Hepatocyte (in vitro differentiated cells): Measurements from ENCODE around the gene ZNF273. TPM values are rescaled to one million over a fixed set of nuclear protein-coding genes. Genes with fewer than 3 reads are reported as not detected.

Source experiments
- DNase-seq: peaks from one replicate; pipeline ENCODE4 v3.0.0-alpha.2; 2016; ENCODE audit warnings: low spot score
- H2AFZ ChIP-seq: fragments of 200-600 bp; sonication (generic); 2 replicates; pipeline ENCODE4 v1.6.0; 2016; ENCODE audit warnings: antibody characterized with exemption, mild to moderate bottlenecking
- H3K27ac ChIP-seq: fragments of 200-600 bp; sonication (generic); 2 replicates; pipeline ENCODE4 v1.5.1; 2016; ENCODE audit warnings: mild to moderate bottlenecking
- H3K27me3 ChIP-seq: fragments of 200-600 bp; sonication (generic); 2 replicates; pipeline ENCODE4 v1.6.1; 2016
- H3K36me3 ChIP-seq: fragments of 200-600 bp; sonication (generic); replicated peaks from 2 replicates; pipeline ENCODE4 v1.5.1; 2016; ENCODE audit warnings: low read depth; ENCODE audit not compliant: insufficient read depth
- H3K4me1 ChIP-seq: fragments of 200-600 bp; sonication (generic); 2 replicates; pipeline ENCODE4 v1.5.1; 2016; ENCODE audit warnings: mild to moderate bottlenecking, moderate library complexity; ENCODE audit not compliant: insufficient read depth
- H3K4me2 ChIP-seq: fragments of 200-600 bp; sonication (generic); 2 replicates; pipeline ENCODE4 v1.6.0; 2016
- H3K4me3 ChIP-seq: fragments of 200-600 bp; sonication (generic); 2 replicates; pipeline ENCODE4 v1.5.1; 2016; ENCODE audit warnings: mild to moderate bottlenecking
- H3K79me2 ChIP-seq: fragments of 200-600 bp; sonication (generic); 2 replicates; pipeline ENCODE4 v1.6.0; 2017; ENCODE audit warnings: mild to moderate bottlenecking
- H3K9me2 ChIP-seq: fragments of 200-600 bp; sonication (generic); replicated peaks from 2 replicates; pipeline ENCODE4 v1.6.0; 2017; ENCODE audit warnings: mild to moderate bottlenecking; ENCODE audit not compliant: insufficient read depth
- H3K9me3 ChIP-seq: fragments of 200-600 bp; sonication (generic); 2 replicates; pipeline ENCODE4 v1.5.1; 2016; ENCODE audit warnings: low read depth, mild to moderate bottlenecking
- H4K20me1 ChIP-seq: fragments of 200-600 bp; sonication (generic); 2 replicates; pipeline ENCODE4 v1.6.0; 2016; ENCODE audit warnings: mild to moderate bottlenecking; ENCODE audit not compliant: insufficient read depth, poor library complexity, severe bottlenecking
- EZH2 ChIP-seq: fragments of 200-600 bp; sonication (generic); IDR thresholded peaks from 2 replicates; pipeline ENCODE4 v1.6.1; 2016; ENCODE audit warnings: antibody characterized with exemption, mild to moderate bottlenecking, borderline replicate concordance
- EZH2phosphoT487 ChIP-seq: fragments of 200-600 bp; sonication (generic); IDR thresholded peaks from one replicate; pipeline ENCODE4 v1.6.1; 2018; ENCODE audit warnings: antibody characterized with exemption, mild to moderate bottlenecking, low read depth, moderate library complexity; ENCODE audit not compliant: unreplicated experiment, severe bottlenecking
- WGBS: methylation state at CpG from one replicate; pipeline ENCODE4 v1.1.6; 2016; ENCODE audit warnings: low lambda C conversion rate; ENCODE audit errors: missing lambda C conversion rate; 5-methylcytosine and 5-hydroxymethylcytosine counted together
- polyA plus RNA-seq: library from polyadenylated mRNA; unstranded; fragments of >200 nt; fragmentation: Nextera tagmentation; extraction: Ambion mirVana; gene quantifications from 2 replicates; pipeline ENCODE4 v1.2.1, GENCODE V29; 2016
- total RNA-seq: library from RNA; depleted of rRNA; stranded (reverse); fragments of >200 nt; gene quantifications from 2 replicates; pipeline ENCODE4 v1.2.3, GENCODE V29; 2014
- TF ChIP-seq, protein P1 (sequence below): fragments of 200-600 bp; sonication (generic); IDR thresholded peaks from 2 replicates; pipeline ENCODE4 v1.5.1; 2016; ENCODE audit warnings: antibody characterized with exemption, mild to moderate bottlenecking; ENCODE audit not compliant: poor library complexity

The ZNF273 gene
- total and polyA plus RNA-seq, 2 experiments from 2014 or later, result 4.1 to 4.9 TPM

DNA sequence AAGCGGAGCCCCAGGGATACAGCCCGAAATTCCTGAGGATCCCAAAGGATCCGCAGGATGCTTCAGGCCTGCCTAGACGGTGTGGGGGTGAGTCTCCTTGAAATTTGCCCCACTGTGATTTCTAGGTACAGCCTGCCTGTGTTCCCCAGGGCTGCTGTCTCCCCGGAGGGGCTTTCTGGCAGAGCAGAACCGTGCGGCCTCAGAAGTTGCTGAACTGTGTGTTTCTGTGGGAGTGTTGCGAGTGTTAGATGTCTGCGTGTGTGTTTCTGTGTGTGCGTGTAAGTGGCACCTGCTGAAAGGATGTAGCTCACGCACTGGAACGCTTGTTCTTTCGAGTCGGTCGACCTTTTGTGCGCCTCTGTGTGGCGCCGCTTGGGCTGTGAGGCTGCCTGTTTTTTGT lies 27.8 kb upstream of the ZNF273 start:
- Histone ChIP-seq H2AFZ (no peak overlapping the region), H3K4me2 (no peak overlapping the region), H3K79me2 (no peaks in the 10 kb centered on the region), H4K20me1 (no peaks in the 10 kb centered on the region), H3K4me3 (no peak overlapping the region), H3K9me3 (no peaks in the 10 kb centered on the region), H3K36me3 (no peaks in the 10 kb centered on the region), H3K27me3 (no peaks in the 10 kb centered on the region), H3K9me2 (no peaks in the 10 kb centered on the region), H3K27ac (no peak overlapping the region), H3K4me1 (no peaks in the 10 kb centered on the region)
- no peak for DNase-seq
- 93% methylated on average over 18 of the region's 18 CpGs for WGBS
- TF ChIP-seq EZH2phosphoT487 (no peak), EZH2 (no peak)
- TF ChIP-seq, protein P1, sequence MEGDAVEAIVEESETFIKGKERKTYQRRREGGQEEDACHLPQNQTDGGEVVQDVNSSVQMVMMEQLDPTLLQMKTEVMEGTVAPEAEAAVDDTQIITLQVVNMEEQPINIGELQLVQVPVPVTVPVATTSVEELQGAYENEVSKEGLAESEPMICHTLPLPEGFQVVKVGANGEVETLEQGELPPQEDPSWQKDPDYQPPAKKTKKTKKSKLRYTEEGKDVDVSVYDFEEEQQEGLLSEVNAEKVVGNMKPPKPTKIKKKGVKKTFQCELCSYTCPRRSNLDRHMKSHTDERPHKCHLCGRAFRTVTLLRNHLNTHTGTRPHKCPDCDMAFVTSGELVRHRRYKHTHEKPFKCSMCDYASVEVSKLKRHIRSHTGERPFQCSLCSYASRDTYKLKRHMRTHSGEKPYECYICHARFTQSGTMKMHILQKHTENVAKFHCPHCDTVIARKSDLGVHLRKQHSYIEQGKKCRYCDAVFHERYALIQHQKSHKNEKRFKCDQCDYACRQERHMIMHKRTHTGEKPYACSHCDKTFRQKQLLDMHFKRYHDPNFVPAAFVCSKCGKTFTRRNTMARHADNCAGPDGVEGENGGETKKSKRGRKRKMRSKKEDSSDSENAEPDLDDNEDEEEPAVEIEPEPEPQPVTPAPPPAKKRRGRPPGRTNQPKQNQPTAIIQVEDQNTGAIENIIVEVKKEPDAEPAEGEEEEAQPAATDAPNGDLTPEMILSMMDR, result no peak

DNA sequence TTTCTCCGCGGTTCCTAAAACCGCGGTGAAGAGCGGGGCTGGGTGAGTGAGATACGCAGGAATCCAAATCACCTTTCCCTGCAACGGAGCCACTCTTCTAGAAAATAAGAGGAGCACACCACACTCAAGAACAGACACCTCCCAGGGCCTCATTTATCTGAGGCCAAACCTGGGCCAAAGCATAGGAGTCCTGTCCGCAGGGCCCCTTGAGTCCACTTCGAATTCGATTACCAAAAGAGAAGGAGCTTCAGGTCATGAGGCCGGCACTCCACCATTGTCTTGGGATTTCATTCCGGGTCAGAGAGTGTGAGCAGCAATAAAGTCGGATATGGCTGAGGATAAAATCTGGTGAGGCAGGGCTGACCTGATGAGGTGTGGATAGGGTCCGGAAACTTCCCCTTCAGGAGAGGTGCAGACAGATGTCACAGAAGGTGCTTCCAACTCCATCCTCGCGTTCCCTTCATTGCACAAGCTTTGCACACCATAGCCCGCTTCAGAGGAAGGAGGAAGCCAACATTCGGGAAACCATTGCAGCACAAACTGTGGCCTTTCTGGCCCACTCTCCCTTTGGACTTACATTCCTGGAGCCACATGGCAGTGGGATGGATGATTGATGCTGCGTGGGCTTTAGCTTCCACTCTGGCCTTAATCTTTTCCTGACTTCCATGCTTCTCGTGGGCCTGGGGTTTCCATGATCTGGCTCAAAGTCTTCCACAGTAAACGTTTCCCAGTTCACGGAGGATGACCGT lies 27.2 kb upstream of the ZNF273 start:
- no peak for DNase-seq
- WGBS, result 89% methylated on average over 23 of the region's 23 CpGs
- H3K36me3 ChIP-seq, result no peaks in the 10 kb centered on the region

DNA sequence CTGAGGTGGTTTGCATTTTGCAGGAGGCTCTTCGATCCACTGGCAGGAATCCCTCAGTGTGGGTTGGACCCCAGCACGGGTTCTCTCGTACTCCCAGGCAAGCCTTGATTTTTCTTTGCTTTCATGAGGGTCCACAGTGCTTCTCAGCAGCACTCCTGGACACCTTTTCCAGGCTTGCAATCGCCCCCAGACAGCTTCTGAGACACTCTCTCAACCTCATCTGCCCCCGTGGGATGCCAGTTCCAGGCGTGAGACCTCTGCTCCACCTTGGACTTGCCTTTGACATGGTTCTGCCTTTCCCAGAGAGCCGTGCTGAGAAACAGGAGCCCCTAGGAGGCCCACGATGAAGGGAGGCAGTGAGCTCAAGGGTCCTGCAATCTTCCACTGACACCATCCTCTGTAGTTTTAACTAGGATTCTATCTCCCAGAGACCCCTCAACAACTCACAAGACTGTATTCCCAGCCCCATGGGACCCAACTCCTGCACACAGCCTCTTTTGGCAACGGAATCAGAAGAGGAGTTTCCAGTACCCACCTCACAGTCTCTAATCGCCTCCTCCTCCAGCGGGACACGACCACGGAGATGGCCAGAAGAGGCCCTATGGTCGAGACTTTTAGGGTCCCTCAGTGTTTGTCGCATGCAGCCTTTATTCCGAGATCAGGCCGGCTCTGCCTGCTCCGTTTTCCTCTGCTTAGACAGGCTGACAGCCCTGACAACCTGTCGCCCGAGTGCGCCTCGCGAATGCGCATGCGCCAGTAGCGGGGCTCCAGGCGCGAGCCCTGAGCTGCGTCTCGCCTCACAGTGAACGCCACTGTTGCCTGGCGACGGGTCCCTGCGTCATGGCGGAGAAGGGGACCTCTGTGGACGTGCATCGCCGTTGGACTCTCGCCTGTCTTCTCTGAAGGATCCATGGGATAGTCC lies 26.0 kb upstream of the ZNF273 start:
- Histone ChIP-seq H3K9me2 (no peaks in the 10 kb centered on the region), H2AFZ (no peak overlapping the region), H3K4me3 (no peak overlapping the region), H3K4me2 (peak overlapping the region; percentile 53), H4K20me1 (no peaks in the 10 kb centered on the region), H3K36me3 (no peaks in the 10 kb centered on the region), H3K27me3 (no peaks in the 10 kb centered on the region), H3K79me2 (no peaks in the 10 kb centered on the region), H3K27ac (no peak overlapping the region), H3K9me3 (no peaks in the 10 kb centered on the region), H3K4me1 (no peaks in the 10 kb centered on the region)
- 56% methylated on average over 37 of the region's 39 CpGs for WGBS
- DNase-seq, result peak; percentile 36
- no peak for TF ChIP-seq EZH2
- no peak for TF ChIP-seq EZH2phosphoT487
- TF ChIP-seq, protein P1, result no peak

More for the DNA sequence above, 27.2 kb upstream of the ZNF273 start:
- no peak overlapping the region for H3K27ac ChIP-seq
- H2AFZ ChIP-seq, result no peak overlapping the region
- TF ChIP-seq EZH2, result no peak
- TF ChIP-seq EZH2phosphoT487, result no peak
- TF ChIP-seq, protein P1, result no peak
- H3K27me3 ChIP-seq, result no peaks in the 10 kb centered on the region
- H4K20me1 ChIP-seq, result no peaks in the 10 kb centered on the region
- no peaks in the 10 kb centered on the region for H3K79me2 ChIP-seq
- H3K9me3 ChIP-seq, result no peaks in the 10 kb centered on the region
- no peak overlapping the region for H3K4me3 ChIP-seq
- H3K4me2 ChIP-seq, result no peak overlapping the region
- no peaks in the 10 kb centered on the region for H3K9me2 ChIP-seq
- H3K4me1 ChIP-seq, result no peaks in the 10 kb centered on the region
